Dermis microvascular lymphatic vessel endothelial cell (primary cell): ENCODE data around the gene GET3. TPM values are rescaled to one million over a fixed set of nuclear protein-coding genes. Genes with fewer than 3 reads are reported as not detected.
"Not testable (repeated sequence)": the region's sequence is repeated elsewhere in the genome, so short reads cannot be mapped to it uniquely, and the experiment has no call there.

ENCODE experiments used
- DNase-seq, 2 donors: peaks; one replicate each; pipeline versions ENCODE4 v3.0.0 to v3.0.0-alpha.2; 2010; ENCODE audit warnings: low read depth in 2 of 2
- total RNA-seq: library from RNA; depleted of rRNA; stranded (reverse); fragments of >200 nt; gene quantifications from 2 replicates; pipeline ENCODE4 v1.2.1, GENCODE V29; 2014

GET3 gene
- total RNA-seq, 1 donor from 2014 or later, result 82.2 TPM

DNA sequence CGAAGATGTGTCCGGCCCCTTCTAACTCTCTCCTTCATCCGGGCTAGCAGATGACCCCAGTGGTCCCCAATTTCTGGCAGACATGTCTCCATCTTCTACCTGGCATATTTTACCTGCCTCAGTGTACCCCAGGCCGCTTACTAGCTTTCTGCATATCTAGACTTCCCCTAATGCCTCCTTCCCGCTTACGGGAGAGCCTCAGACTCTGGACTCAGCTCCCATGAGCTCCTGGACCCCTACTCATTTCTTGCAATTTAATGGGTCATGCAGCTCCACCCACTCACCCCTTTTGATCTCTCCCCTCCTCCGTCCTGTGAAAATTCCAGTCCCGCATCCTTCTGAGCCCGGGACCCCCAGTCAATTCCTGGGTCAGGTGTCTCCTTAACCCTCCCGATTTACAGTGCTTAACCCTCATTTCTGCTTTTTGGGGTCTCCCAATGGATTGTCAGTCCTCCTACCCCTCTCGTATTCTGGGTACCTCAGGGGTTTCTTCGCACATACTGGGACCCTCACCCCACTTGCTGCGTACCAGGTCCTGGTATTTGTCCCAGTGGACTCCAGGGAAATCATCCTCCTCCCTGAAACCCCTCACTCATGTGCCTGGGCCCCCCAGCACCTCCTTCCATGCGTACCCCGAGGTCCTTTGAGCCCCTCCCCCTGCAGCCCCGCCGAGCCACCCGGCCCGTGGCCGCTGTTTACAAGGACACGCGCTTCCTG lies 53.5 kb downstream of the GET3 start:
- no peak for DNase-seq

DNA sequence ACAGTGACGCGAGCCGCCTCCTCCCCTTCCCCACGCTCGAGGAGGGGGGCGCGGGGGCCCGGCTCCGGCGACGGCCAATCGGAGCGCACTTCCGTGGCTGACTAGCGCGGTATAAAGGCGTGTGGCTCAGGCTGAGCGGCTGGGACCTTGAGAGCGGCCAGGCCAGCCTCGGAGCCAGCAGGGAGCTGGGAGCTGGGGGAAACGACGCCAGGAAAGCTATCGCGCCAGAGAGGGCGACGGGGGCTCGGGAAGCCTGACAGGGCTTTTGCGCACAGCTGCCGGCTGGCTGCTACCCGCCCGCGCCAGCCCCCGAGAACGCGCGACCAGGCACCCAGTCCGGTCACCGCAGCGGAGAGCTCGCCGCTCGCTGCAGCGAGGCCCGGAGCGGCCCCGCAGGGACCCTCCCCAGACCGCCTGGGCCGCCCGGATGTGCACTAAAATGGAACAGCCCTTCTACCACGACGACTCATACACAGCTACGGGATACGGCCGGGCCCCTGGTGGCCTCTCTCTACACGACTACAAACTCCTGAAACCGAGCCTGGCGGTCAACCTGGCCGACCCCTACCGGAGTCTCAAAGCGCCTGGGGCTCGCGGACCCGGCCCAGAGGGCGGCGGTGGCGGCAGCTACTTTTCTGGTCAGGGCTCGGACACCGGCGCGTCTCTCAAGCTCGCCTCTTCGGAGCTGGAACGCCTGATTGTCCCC lies 54.2 kb downstream of the GET3 start, which contains the start of gene JUNB:
TSS of gene JUNB (plus strand) at position 142 of the 706 bp plus-strand sequence. CDS start at position 428, 286 bp downstream.
- peak; percentile 94 to 98 for DNase-seq

DNA sequence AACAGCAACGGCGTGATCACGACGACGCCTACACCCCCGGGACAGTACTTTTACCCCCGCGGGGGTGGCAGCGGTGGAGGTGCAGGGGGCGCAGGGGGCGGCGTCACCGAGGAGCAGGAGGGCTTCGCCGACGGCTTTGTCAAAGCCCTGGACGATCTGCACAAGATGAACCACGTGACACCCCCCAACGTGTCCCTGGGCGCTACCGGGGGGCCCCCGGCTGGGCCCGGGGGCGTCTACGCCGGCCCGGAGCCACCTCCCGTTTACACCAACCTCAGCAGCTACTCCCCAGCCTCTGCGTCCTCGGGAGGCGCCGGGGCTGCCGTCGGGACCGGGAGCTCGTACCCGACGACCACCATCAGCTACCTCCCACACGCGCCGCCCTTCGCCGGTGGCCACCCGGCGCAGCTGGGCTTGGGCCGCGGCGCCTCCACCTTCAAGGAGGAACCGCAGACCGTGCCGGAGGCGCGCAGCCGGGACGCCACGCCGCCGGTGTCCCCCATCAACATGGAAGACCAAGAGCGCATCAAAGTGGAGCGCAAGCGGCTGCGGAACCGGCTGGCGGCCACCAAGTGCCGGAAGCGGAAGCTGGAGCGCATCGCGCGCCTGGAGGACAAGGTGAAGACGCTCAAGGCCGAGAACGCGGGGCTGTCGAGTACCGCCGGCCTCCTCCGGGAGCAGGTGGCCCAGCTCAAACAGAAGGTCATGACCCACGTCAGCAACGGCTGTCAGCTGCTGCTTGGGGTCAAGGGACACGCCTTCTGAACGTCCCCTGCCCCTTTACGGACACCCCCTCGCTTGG lies 55.0 kb downstream of the GET3 start:
- DNase-seq, result peak in 1 of 2 donors; percentile 57

DNA sequence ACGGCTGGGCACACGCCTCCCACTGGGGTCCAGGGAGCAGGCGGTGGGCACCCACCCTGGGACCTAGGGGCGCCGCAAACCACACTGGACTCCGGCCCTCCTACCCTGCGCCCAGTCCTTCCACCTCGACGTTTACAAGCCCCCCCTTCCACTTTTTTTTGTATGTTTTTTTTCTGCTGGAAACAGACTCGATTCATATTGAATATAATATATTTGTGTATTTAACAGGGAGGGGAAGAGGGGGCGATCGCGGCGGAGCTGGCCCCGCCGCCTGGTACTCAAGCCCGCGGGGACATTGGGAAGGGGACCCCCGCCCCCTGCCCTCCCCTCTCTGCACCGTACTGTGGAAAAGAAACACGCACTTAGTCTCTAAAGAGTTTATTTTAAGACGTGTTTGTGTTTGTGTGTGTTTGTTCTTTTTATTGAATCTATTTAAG lies 55.6 kb downstream of the GET3 start:
- no peak for DNase-seq

DNA sequence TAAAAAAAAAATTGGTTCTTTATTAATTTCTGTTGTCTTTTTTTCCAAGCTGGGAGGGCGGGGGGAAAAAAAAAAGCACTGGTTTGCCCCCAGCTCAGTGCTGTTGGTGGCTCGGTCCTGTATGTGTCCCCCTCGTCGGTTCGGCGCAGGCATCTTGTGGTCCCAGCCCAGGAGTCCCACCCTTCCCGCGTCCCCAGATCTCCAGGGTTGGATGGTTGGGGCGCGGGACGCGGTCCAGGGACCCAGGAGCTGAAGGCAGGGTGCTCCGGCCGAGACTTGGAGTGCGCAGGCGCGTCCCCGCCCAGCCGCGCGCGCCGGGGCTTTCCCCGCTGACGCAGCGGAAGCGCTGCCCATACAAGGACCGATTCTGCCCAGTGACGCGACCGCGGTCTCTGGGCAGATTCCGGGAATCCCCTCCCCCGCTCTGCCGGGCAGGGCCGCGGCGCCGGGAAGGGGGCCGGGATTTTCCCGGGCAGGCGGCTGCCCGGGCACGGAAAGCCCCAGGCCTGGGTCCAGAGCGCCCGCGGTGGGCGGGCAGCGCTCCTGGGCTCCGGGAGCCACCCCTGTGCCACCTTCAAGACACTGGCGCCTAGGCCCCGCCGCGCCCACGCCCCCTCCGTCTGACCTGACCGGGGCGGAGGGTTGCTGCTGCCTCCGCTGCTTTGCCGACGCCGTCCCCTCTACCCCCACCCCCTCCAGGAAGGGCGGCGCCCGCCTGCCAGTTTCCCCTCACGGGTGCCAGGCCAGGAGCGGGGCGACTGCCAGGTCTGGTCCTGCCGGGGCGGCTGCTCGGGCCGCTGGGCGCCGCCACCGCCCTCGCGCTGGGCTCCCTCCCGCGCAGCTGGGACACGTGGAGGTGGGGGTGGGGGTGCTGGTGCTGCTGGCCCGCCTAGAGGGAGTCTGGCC lies 56.2 kb downstream of the GET3 start:
- DNase-seq, result peak; percentile 88 to 95

DNA sequence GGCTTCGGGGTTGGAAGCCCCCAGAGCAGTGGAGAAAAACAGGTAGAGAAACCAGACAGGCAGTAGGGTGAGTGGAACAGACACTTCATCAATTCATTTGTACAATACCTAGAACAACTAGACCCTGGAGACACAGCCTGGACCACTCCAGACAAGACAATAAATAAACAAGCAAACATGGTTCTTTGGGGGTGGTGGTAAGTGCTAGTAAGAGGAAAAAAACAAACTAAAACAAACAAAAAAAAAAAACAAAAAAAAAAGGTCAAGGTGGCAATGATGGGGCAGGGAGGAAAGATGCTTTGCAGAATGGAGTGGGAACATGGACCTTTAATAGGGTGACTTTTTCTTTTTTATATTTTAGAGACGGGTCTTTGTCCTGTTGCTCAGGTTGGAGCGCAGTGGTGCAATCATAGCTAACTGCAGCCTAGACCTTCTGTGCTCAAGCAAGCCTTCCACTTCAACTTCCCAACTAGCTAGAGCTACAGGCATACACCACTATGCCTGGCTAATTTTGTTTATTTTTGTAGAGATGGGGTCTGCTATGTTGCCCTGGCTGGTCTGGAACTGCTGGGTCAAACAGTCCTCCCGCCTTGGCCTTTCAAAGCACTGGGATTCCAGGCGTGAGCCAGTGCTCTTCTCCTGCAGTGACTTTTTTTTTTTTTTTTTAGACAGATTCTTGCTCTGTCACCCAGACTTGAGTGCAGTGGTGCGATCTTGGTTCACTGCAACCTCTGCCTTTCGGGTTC lies 57.1 kb downstream of the GET3 start:
- no peak for DNase-seq

DNA sequence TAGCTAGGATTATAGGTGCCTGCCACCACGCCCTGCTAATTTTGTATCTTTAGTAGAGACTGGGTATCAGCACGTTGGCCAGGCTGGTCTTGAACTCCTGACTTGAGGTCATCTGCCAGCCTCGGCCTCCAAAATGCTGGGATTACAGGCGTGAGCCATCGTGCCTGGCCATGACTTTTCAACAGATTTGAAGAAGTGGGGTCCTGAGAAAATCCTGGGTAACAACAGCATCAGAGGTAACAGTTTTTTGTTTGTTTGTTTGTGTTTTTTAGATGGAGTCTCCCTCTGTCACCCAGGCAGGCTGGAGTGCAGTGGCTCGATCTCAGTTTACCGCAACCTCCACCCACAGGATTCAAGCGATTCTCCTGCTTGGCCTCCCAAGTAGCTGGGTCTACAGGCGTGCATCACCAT lies 57.7 kb downstream of the GET3 start:
- DNase-seq, result no peak

DNA sequence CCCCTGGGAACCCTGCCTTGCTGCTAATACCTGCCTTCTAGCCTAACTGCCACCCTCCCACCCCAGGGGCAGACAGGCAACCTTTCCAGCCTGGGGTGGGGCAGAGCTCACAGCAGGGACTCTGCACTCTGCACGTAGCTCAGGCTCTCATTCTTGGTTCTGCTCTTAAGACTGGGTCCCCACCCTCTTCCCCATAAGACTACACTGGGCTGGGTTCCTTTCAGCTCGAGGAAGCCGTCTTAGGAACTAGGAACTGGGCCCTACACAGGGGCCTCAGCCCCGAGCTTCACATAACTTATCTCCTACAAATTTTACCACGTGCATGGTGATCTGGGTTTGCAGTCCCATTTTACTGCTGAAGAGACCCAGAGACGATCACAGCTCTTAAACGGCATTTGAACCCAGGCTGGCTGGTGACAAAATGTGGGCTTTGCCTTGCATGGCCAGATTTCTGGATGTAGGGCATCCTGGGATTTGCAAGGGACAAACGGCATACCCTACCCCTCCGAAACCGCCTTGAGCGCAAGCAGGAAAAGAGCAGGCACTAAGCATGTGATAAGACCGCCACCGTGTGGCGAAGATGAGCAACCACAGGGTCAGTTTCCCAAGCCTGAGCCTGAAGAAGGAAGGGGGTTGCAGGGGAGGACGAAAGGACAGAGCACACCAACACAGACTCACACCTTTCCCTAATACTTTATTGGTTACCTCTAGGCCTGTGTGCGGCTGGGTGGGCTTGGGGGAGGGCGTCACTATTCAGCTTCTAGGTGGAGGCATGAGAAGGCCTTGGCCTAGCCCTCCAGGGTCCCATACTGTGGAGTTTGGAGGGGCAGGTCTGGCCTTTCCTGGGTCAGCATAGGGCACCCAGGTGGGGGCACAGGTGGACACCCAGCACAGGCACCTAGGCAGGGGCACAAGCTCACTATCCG lies 59.1 kb downstream of the GET3 start:
- peak in 1 of 2 donors; percentile 79 for DNase-seq

DNA sequence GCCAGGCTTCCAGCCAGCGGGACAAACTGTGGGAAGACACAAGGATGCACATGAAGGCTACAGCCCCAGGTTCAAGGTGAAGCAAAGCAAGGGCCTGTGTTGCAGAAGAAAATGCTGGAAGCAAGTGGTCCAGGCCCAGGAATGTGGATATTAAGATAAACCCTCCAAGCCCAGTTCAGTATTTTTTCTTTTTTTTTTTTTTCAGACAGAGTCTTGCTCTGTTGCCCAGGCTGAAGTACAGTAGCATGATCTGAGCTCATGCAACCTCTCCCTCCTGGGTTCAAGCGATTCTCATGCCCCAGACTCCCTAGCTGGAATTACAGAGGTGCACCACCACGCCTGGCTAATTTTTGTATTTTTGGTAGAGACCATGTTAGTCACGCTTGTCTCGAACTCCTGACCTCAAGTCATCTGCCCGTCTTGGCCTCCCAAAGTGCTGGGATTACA lies 59.9 kb downstream of the GET3 start:
- no peak for DNase-seq

DNA sequence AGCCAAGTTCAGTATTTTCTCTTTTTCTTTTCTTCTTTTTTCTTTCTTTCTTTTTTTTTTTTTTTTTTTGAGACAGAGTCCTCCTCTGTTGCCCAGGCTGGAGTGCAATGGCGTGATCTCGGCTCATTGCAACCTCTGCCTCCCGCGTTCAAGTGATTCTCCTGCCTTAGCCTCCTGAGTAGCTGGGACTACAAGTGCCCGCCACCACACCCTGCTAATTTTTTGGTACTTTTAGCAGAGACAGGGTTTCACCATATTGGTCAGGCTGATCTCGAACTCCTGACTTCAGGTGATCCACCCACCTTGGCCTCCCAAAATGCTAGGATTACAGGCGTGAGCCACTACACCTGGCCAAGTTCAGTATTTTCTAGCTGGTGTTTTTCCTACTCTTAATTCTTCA lies 60.3 kb downstream of the GET3 start:
- not testable (repeated sequence) for DNase-seq

Other genes starting within 250 kb of the GET3 start
- 6.5 and 8.6 TPM in 2 replicates for gene ZNF564, start 186.0 kb upstream of the GET3 start, total RNA-seq
- gene ZNF490, start 126.7 kb upstream of the GET3 start, total RNA-seq, result 6.5 and 6.8 TPM in 2 replicates
- gene ZNF791, start 126.6 kb upstream of the GET3 start, total RNA-seq, result 10.4 and 11.2 TPM in 2 replicates
- gene MAN2B1, start 70.8 kb upstream of the GET3 start, total RNA-seq, result 35.4 and 68.9 TPM in 2 replicates
- 5.8 and 6.7 TPM in 2 replicates for gene WDR83, start 70.7 kb upstream of the GET3 start, total RNA-seq
- 46.1 and 53.2 TPM in 2 replicates for gene DHPS, start 55.6 kb upstream of the GET3 start, total RNA-seq
- not detected in 2 replicates for gene GNG14, start 49.5 kb upstream of the GET3 start, total RNA-seq
- 6.2 and 9.0 TPM in 2 replicates for gene FBXW9, start 40.9 kb upstream of the GET3 start, total RNA-seq
- 14.2 and 34.3 TPM in 2 replicates for gene TNPO2, start 13.6 kb upstream of the GET3 start, total RNA-seq
- gene TRIR, start 2.8 kb upstream of the GET3 start, total RNA-seq, result 120 and 166 TPM in 2 replicates
- not detected in 2 replicates for gene BEST2, start 14.3 kb downstream of the GET3 start, total RNA-seq
- gene HOOK2, start 38.1 kb downstream of the GET3 start, total RNA-seq, result 6.2 and 12.0 TPM in 2 replicates
- gene JUNB, start 54.0 kb downstream of the GET3 start, total RNA-seq, result 71.4 and 164 TPM in 2 replicates
- 199 and 256 TPM in 2 replicates for gene PRDX2, start 64.3 kb downstream of the GET3 start, total RNA-seq
- not detected in 2 replicates for gene THSD8, start 64.6 kb downstream of the GET3 start, total RNA-seq
- 15.0 and 16.6 TPM in 2 replicates for gene RNASEH2A, start 69.1 kb downstream of the GET3 start, total RNA-seq
- not detected in 2 replicates for gene RTBDN, start 97.1 kb downstream of the GET3 start, total RNA-seq
- gene MAST1, start 101.0 kb downstream of the GET3 start, total RNA-seq, result 0.26 and 1.1 TPM in 2 replicates
- 19.1 and 33.5 TPM in 2 replicates for gene DNASE2, start 144.0 kb downstream of the GET3 start, total RNA-seq
- gene KLF1, start 149.7 kb downstream of the GET3 start, total RNA-seq, result 0.13 and 0.25 TPM in 2 replicates
- 18.9 and 20.4 TPM in 2 replicates for gene GCDH, start 153.7 kb downstream of the GET3 start, total RNA-seq
- 0.25 and 0.26 TPM in 2 replicates for gene SYCE2, start 181.8 kb downstream of the GET3 start, total RNA-seq
- 44.6 and 49.3 TPM in 2 replicates for gene FARSA, start 196.2 kb downstream of the GET3 start, total RNA-seq
- 1,348 and 1,401 TPM in 2 replicates for gene CALR, start 201.1 kb downstream of the GET3 start, total RNA-seq
- 52.4 and 59.2 TPM in 2 replicates for gene RAD23A, start 208.4 kb downstream of the GET3 start, total RNA-seq
- 17.6 and 24.0 TPM in 2 replicates for gene GADD45GIP1, start 219.7 kb downstream of the GET3 start, total RNA-seq
- 0.25 and 0.26 TPM in 2 replicates for gene DAND5, start 232.1 kb downstream of the GET3 start, total RNA-seq